ENCODE results near the gene ARHGEF37. TPM values are rescaled to one million over a fixed set of nuclear protein-coding genes. Genes with fewer than 3 reads are reported as not detected.

The ARHGEF37 gene
- total and polyA plus RNA-seq, 9 of the 15 experiments (the other 6 are each of a cell fraction or from before 2014, with no cell fraction given), result 0.01 to 0.27 (median 0.05) TPM

- TF ChIP-seq E2F8 (IDR thresholded peaks at IDR 0.05; ENCODE audit: low read depth, partially characterized antibody) (no peak), FUS (optimal IDR thresholded peaks at IDR 0.05; ENCODE audit: low read depth, low read length) (no peak), ARID3B (CRISPR knock-in tag; IDR thresholded peaks at IDR 0.05; ENCODE audit: borderline replicate concordance) (0 out of 2 replicates have a peak, but pooled peaks have one; percentile 26), ZNF318 (IDR thresholded peaks at IDR 0.05; ENCODE audit: borderline replicate concordance in 1 of 2, low read depth in 1 of 2) (no peak), PBX2 (CRISPR knock-in tag; IDR thresholded peaks at IDR 0.05; ENCODE audit: low read depth) (no peak), PBX2 (tag; conservative IDR thresholded peaks at IDR 0.05; ENCODE audit: low read depth) (no peak), CGGBP1 (CRISPR knock-in tag; IDR thresholded peaks at IDR 0.05) (no peak), TEAD2 (tag; IDR thresholded peaks at IDR 0.05) (no peak), PTTG1 (tag; IDR thresholded peaks at IDR 0.05; ENCODE audit: low read depth) (no peak)
Observed at GRCh38 chr5:149632311-149633251, 51.3 kb downstream of the ARHGEF37 start (continued).

Data from K562 (cell line).